ENCODE results near the gene EVPL.

The EVPL gene

GRCh38 chr17:76036497-76037261 is 9.6 kb upstream of the EVPL start:
- no peak for TF ChIP-seq FOXP2 (optimal IDR thresholded peaks at IDR 0.05; ENCODE audit: borderline replicate concordance, extremely low read depth, extremely low read length, insufficient read depth)
- TF ChIP-seq REST (IDR thresholded peaks at IDR 0.05; ENCODE audit: insufficient read depth in 1 of 2, low read depth in 2 of 2, low read length in 2 of 2) = no peak
- TF ChIP-seq POLR2AphosphoS5 (IDR thresholded peaks at IDR 0.05; ENCODE audit: low read depth, low read length) = no peak
- no peak for TF ChIP-seq SIN3A (IDR thresholded peaks at IDR 0.05; ENCODE audit: borderline replicate concordance, insufficient read depth, low read length)
- no peak for TF ChIP-seq TAF1 (IDR thresholded peaks at IDR 0.05; ENCODE audit: borderline replicate concordance, insufficient read depth, low read length)

- TF ChIP-seq REST (IDR thresholded peaks at IDR 0.05; ENCODE audit: insufficient read depth in 1 of 2, low read depth in 2 of 2, low read length in 2 of 2) (no peak), TAF1 (IDR thresholded peaks at IDR 0.05; ENCODE audit: borderline replicate concordance, insufficient read depth, low read length) (no peak), FOXP2 (optimal IDR thresholded peaks at IDR 0.05; ENCODE audit: borderline replicate concordance, extremely low read depth, extremely low read length, insufficient read depth) (no peak), POLR2AphosphoS5 (IDR thresholded peaks at IDR 0.05; ENCODE audit: low read depth, low read length) (no peak), SIN3A (IDR thresholded peaks at IDR 0.05; ENCODE audit: borderline replicate concordance, insufficient read depth, low read length) (no peak)
Measured at GRCh38 chr17:76034428-76035350, 7.6 kb upstream of the EVPL start.

DNA sequence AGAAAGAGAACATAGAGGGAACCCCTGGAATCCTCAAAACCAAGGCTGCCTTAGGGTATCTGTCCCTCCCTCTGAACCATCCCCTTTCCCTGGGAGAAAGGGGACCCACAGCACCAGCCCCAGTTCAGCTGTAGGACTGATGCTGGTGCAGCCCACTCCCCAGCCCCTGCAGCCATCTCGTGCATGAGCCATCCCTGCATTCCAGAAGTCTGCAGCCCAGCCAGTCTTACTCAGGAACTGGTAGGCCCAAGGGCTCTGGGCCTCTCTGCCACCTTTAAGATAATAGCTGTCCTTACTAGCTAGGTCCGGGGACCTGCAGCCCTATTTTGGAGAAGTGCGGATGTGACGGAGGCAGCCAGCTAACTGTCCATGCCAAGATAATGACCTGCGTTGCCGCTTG is 6.0 kb upstream of the EVPL start:
- no peak for TF ChIP-seq POLR2AphosphoS5 (IDR thresholded peaks at IDR 0.05; ENCODE audit: low read depth, low read length)
- TF ChIP-seq TAF1 (IDR thresholded peaks at IDR 0.05; ENCODE audit: borderline replicate concordance, insufficient read depth, low read length) = no peak
- no peak for TF ChIP-seq FOXP2 (optimal IDR thresholded peaks at IDR 0.05; ENCODE audit: borderline replicate concordance, extremely low read depth, extremely low read length, insufficient read depth)
- TF ChIP-seq REST (IDR thresholded peaks at IDR 0.05; ENCODE audit: insufficient read depth in 1 of 2, low read depth in 2 of 2, low read length in 2 of 2) = no peak
- TF ChIP-seq SIN3A (IDR thresholded peaks at IDR 0.05; ENCODE audit: borderline replicate concordance, insufficient read depth, low read length) = no peak

DNA sequence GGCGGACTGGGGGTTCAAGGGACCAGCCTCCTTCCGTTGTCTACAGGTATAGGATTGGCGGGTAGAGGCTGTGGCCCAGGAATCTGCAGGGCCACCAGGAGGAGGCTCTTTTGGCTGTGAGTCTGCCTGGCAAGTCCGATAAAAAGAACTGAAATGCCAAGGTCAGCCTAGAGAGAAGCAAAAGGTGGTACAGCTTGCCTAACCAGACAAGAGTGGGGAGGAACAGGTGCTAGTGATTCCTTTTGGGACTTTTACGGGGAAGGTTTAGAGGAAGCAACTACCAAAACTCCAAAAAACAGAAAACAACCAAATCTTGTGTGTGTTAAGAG is 5.6 kb upstream of the EVPL start:
- TF ChIP-seq SIN3A (IDR thresholded peaks at IDR 0.05; ENCODE audit: borderline replicate concordance, insufficient read depth, low read length) = no peak
- no peak for TF ChIP-seq REST (IDR thresholded peaks at IDR 0.05; ENCODE audit: insufficient read depth in 1 of 2, low read depth in 2 of 2, low read length in 2 of 2)
- TF ChIP-seq TAF1 (IDR thresholded peaks at IDR 0.05; ENCODE audit: borderline replicate concordance, insufficient read depth, low read length) = no peak
- no peak for TF ChIP-seq POLR2AphosphoS5 (IDR thresholded peaks at IDR 0.05; ENCODE audit: low read depth, low read length)
